HCT116 (cell line): ENCODE results near the gene TMEM51. TPM values are rescaled to one million over a fixed set of nuclear protein-coding genes. Genes with fewer than 3 reads are reported as not detected.

Experiments used
- ATAC-seq: fragments of 200-7000 bp; cut with Tn5 transposase; 2 replicates; pipeline ENCODE4 v1.9.1; 2020; ENCODE audit warnings: mild to moderate bottlenecking, moderate library complexity
- BruUV-seq: library from RNA; stranded (reverse); fragments of 400-500 nt; replicated peaks from 2 replicates; lab custom pipeline; 2021; lab: Mats Ljungman, UMichigan
- CTCF ChIA-PET: fragments of 300-600 bp; sonication (Branson Sonifier 250); formaldehyde crosslinking; loops from one replicate; lab custom pipeline; 2021; ENCODE audit warnings: antibody characterized with exemption; lab: Charles Lee
- POLR2A ChIA-PET: fragments of 300-600, 350-600 bp; sonication (Branson Sonifier 250); formaldehyde crosslinking; loops from one replicate; lab custom pipeline; 2021; ENCODE audit warnings: antibody characterized with exemption; lab: Charles Lee
- RAD21 ChIA-PET, 2 experiments: fragments of 300-600 bp; sonication (Branson Sonifier 250); formaldehyde crosslinking; loops; one replicate each; lab custom pipeline; 2023; ENCODE audit warnings: low total read pairs in 2 of 2; ENCODE audit not compliant: uncharacterized antibody in 2 of 2, unreplicated experiment in 2 of 2, low non-redundant PET in 1 of 2; lab: Charles Lee
- DNase-seq: peaks from one replicate; pipeline ENCODE4 v3.0.0-alpha.2; 2010; ENCODE audit warnings: low read depth, low spot score
- H2AFZ ChIP-seq: fragments of 200-600 bp; shearing (Covaris generic), sonication (generic); 2 replicates; pipeline ENCODE4 v1.6.1; 2017; ENCODE audit warnings: low read depth, mixed run types, mixed read lengths, antibody characterized with exemption, low read length; ENCODE audit not compliant: poor library complexity, severe bottlenecking
- H3K27ac ChIP-seq: 2 replicates; pipeline ENCODE4 v1.5.1; 2012; ENCODE audit warnings: low read depth, low read length
- H3K27me3 ChIP-seq: fragments of 200-600 bp; sonication (generic); 2 replicates; pipeline ENCODE4 v1.6.1; 2016; ENCODE audit warnings: mixed run types, low read length, mixed read lengths; ENCODE audit not compliant: insufficient read depth
- H3K36me3 ChIP-seq, 2 experiments: fragments of 200-500 bp in 1 of 2; fragments of 200-600 bp in 1 of 2; sonication (Bioruptor generic) in 1 of 2; sonication (generic) in 1 of 2; 2 replicates each; pipeline versions ENCODE4 v1.5.1 to v1.6.1; 2014 to 2016; ENCODE audit warnings: low read length in 2 of 2, inconsistent platforms in 1 of 2, mixed read lengths in 1 of 2, mixed run types in 1 of 2; ENCODE audit not compliant: insufficient read depth in 2 of 2, control insufficient read depth in 1 of 2
- H3K4me1 ChIP-seq, 2 experiments: fragments of 200-600 bp in 1 of 2; sonication (generic) in 1 of 2; 2 replicates each; pipeline versions ENCODE4 v1.5.1 to v1.6.1; 2012 to 2017; ENCODE audit warnings: low read length in 2 of 2, inconsistent platforms in 1 of 2, mild to moderate bottlenecking in 1 of 2, mixed read lengths in 1 of 2, mixed run types in 1 of 2, moderate library complexity in 1 of 2; ENCODE audit not compliant: insufficient read depth in 2 of 2, control insufficient read depth in 1 of 2
- H3K4me2 ChIP-seq: fragments of 200-600 bp; sonication (generic); 2 replicates; pipeline ENCODE4 v1.6.1; 2017; ENCODE audit warnings: mixed run types, low read length, mixed read lengths
- H3K4me3 ChIP-seq, 2 experiments: fragments of 200-600 bp in 1 of 2; sonication (generic) in 1 of 2; replicated peaks in 1 of 2; 2 replicates each; pipeline ENCODE4 v1.5.1; 2011 to 2016; ENCODE audit warnings: low read length in 2 of 2, control low read depth in 1 of 2, low read depth in 1 of 2, mild to moderate bottlenecking in 1 of 2, mixed read lengths in 1 of 2, mixed run types in 1 of 2
- H3K79me2 ChIP-seq: fragments of 200-600 bp; sonication (generic); 2 replicates; pipeline ENCODE4 v1.6.1; 2017; ENCODE audit warnings: mild to moderate bottlenecking, mixed run types, low read length, moderate library complexity, mixed read lengths; ENCODE audit not compliant: insufficient read depth
- H3K9ac ChIP-seq: fragments of 200-600 bp; sonication (generic); 2 replicates; pipeline ENCODE4 v1.6.1; 2016; ENCODE audit warnings: low read length, mixed read lengths
- H3K9me2 ChIP-seq: fragments of 200-600 bp; sonication (generic), shearing (Covaris generic); 2 replicates; pipeline ENCODE4 v1.6.1; 2017; ENCODE audit warnings: mixed run types, mild to moderate bottlenecking, moderate library complexity; ENCODE audit not compliant: insufficient read depth
- H3K9me3 ChIP-seq, 2 experiments: fragments of 200-500 bp in 1 of 2; fragments of 200-600 bp in 1 of 2; sonication (Bioruptor generic) in 1 of 2; sonication (generic) in 1 of 2; 2 replicates each; pipeline ENCODE4 v1.6.1; 2014 to 2017; ENCODE audit warnings: low read length in 2 of 2, mixed read lengths in 2 of 2, inconsistent platforms in 1 of 2, low read depth in 1 of 2, mild to moderate bottlenecking in 1 of 2, mixed run types in 1 of 2, moderate library complexity in 1 of 2; ENCODE audit not compliant: control insufficient read depth in 1 of 2, insufficient read depth in 1 of 2
- H4K20me1 ChIP-seq: fragments of 200-600 bp; sonication (generic), shearing (Covaris generic); 2 replicates; pipeline ENCODE4 v1.6.1; 2017; ENCODE audit warnings: mixed run types, mild to moderate bottlenecking, moderate library complexity; ENCODE audit not compliant: insufficient read depth
- CBX3 ChIP-seq: IDR thresholded peaks from 2 replicates; pipeline ENCODE4 v1.6.1; 2012; ENCODE audit warnings: low read depth
- CEBPB ChIP-seq: IDR thresholded peaks from 2 replicates; pipeline ENCODE4 v1.6.1; 2012; ENCODE audit warnings: low read depth
- ELF1 ChIP-seq: IDR thresholded peaks from 2 replicates; pipeline ENCODE4 v1.6.1; 2012; ENCODE audit warnings: low read depth, borderline replicate concordance
- EZH2 ChIP-seq: fragments of 200-600 bp; sonication (generic); IDR thresholded peaks from 2 replicates; pipeline ENCODE4 v1.6.1; 2017; ENCODE audit warnings: antibody characterized with exemption, mixed run types
- FOSL1 ChIP-seq: IDR thresholded peaks from 2 replicates; pipeline ENCODE4 v1.6.1; 2012; ENCODE audit warnings: low read depth
- POLR2A ChIP-seq: IDR thresholded peaks from 2 replicates; pipeline ENCODE4 v1.7.0; 2011; ENCODE audit warnings: borderline replicate concordance; ENCODE audit not compliant: insufficient read depth, insufficient read length; ENCODE audit errors: extremely low read depth
- SIN3A ChIP-seq: IDR thresholded peaks from 2 replicates; pipeline ENCODE4 v1.6.1; 2012; ENCODE audit warnings: low read depth
- SRF ChIP-seq: IDR thresholded peaks from 2 replicates; pipeline ENCODE4 v1.6.1; 2012; ENCODE audit warnings: low read depth
- TCF7L2 ChIP-seq: IDR thresholded peaks from 2 replicates; pipeline ENCODE4 v1.7.0; 2011; ENCODE audit warnings: borderline replicate concordance, inconsistent platforms; ENCODE audit not compliant: insufficient read depth, insufficient read length; ENCODE audit errors: extremely low read depth
- YY1 ChIP-seq: IDR thresholded peaks from 2 replicates; pipeline ENCODE4 v1.6.1; 2011; ENCODE audit warnings: low read length, low read depth, moderate library complexity, mild to moderate bottlenecking; ENCODE audit not compliant: insufficient replicate concordance; ENCODE audit errors: extremely low read depth
- ZFX ChIP-seq: fragments of 450-650 bp; IDR thresholded peaks from 2 replicates; pipeline ENCODE4 v1.6.1; 2017
- ZNF274 ChIP-seq: fragments of 200-500 bp; sonication (Bioruptor generic); IDR thresholded peaks from 2 replicates; pipeline ENCODE4 v1.6.1; 2014; ENCODE audit warnings: mild to moderate bottlenecking, low read depth, low read length, inconsistent platforms
- intact Hi-C: fragments of 100-400 bp; cut with micrococcal nuclease; formaldehyde crosslinking; loops from 2 replicates; pipeline ENCODE4 v1.10.0; 2022
- total RNA-seq: library from RNA; stranded (reverse); gene quantifications from one replicate; pipeline ENCODE4 v1.2.1, GENCODE V29; 2021; ENCODE audit not compliant: unreplicated experiment
- TF ChIP-seq, protein P1 (sequence below), 3 experiments: fragments of 200-600 bp in 1 of 3; sonication (generic) in 1 of 3; IDR thresholded peaks in 2 of 3; conservative IDR thresholded peaks in 1 of 3; 2 replicates each; pipeline ENCODE4 v1.5.1; 2012 to 2017; ENCODE audit warnings: low read depth in 2 of 3, low read length in 2 of 3, antibody characterized with exemption in 1 of 3, borderline replicate concordance in 1 of 3, control low read depth in 1 of 3, mild to moderate bottlenecking in 1 of 3, mixed read lengths in 1 of 3, mixed run types in 1 of 3, moderate library complexity in 1 of 3; ENCODE audit not compliant: insufficient read depth in 1 of 3
- TF ChIP-seq, protein P2 (sequence below): IDR thresholded peaks from 2 replicates; pipeline ENCODE4 v1.6.1; 2012; ENCODE audit warnings: low read depth

TMEM51 gene
- total RNA-seq, 1 experiment from 2014 or later: 16.6 TPM

DNA sequence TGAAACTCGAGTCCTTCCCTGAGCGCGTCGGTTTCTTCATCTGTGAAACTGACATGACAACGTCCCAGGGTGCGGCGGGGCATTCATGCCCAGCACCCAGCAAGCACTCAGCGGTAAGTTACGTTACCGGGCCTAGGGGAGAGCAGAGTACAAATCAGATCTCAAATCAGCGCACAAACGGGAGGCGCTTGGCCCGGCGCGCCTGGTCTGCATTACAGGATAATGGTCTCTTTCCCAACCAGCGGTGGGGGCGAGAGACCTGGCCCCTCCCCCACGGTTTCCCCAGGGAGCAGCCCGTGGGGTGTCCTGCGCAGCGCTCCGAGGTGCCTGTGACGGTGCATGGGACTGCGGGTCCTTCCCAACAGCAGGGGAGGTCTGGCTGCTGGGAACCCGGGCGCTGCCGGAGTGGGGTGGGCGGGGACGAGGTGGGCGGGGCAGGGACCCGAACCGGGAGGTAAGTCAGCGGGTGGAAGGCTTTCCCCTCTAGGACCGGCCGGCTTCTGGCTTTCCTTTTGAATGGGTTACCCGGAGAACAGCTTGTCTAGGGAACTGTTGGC, 1.0 kb downstream of the TMEM51 start:
- Histone ChIP-seq H3K4me3 (peak overlapping the region; percentile 66 to 67), H4K20me1 (no peaks in the 10 kb centered on the region; the same call in 1 of the 2 replicates), H3K79me2 (peaks cover 56% of the 10 kb centered on the region), H3K4me2 (peak overlapping the region; percentile 98), H3K27ac (peak overlapping the region; percentile 84; the same call in 1 of the 2 replicates), H3K9me3 (no peaks in the 10 kb centered on the region), H3K27me3 (no peaks in the 10 kb centered on the region), H3K4me1 (peaks cover 8 to 46% of the 10 kb centered on the region in 2 experiments; a peak in 3 of 4 replicates), H3K36me3 (no peaks in the 10 kb centered on the region), H3K9ac (peak overlapping the region; percentile 80), H2AFZ (no peak overlapping the region), H3K9me2 (no peaks in the 10 kb centered on the region)
- ChIA-PET POLR2A (no interaction called here), RAD21 (interaction anchor here in 1 of 2 experiments (0.8 kb wide), 1 partner anchor 46 kb away, joined by 3 read pairs; no protein-coding TSS in a partner anchor), CTCF (interaction anchor here (1.0 to 4.1 kb wide), 3 partner anchors 12 to 63 kb away, joined by 3 to 26 read pairs (median 8); no protein-coding TSS in a partner anchor)
- DNase-seq (no peak), ATAC-seq (peak; percentile 15)
- no TSS peak for BruUV-seq
- TF ChIP-seq POLR2A: no peak
- TF ChIP-seq TCF7L2: no peak
- TF ChIP-seq SRF: no peak
- intact Hi-C loops: loop anchor here (1.0 to 5.0 kb wide), 2 partner anchors 48 to 118 kb away; no protein-coding TSS in a partner anchor

DNA sequence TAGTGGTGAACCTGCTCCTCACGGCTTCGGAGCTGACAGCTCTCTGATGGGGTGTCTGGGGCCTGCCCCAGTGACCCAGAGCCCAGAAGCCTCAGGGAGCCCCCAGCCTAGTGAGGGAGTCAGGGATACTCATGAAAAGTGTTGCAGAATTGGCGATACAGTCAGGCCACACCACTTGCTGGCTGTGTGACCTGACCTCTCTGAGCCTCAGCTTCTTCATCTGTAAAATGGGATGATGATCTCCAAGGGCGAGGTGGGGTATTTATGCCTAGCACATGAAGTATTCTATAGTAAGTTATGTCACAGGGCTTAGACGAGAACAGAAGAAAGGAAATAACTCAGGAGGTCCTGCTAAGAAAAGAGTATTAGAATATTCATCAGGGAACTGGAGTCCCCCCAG, 1.6 kb downstream of the TMEM51 start:
- intact Hi-C loops: no loop called here
- ChIA-PET CTCF (no interaction called here), RAD21 (interaction anchor here in 1 of 2 experiments (0.8 kb wide), 1 partner anchor 45 kb away, joined by 3 read pairs; no protein-coding TSS in a partner anchor), POLR2A (no interaction called here)
- Histone ChIP-seq H3K36me3 (no peaks in the 10 kb centered on the region), H3K4me2 (peak overlapping the region; percentile 98), H3K27ac (no peak overlapping the region), H3K9me2 (no peaks in the 10 kb centered on the region), H3K4me1 (peaks cover 13 to 50% of the 10 kb centered on the region in 2 experiments; a peak in 3 of 4 replicates), H4K20me1 (no peaks in the 10 kb centered on the region; the same call in 1 of the 2 replicates), H3K27me3 (no peaks in the 10 kb centered on the region), H2AFZ (no peak overlapping the region), H3K4me3 (peak overlapping the region; percentile 66 to 67; a peak in 2 of 4 replicates), H3K9ac (no peak overlapping the region), H3K79me2 (peaks cover 62% of the 10 kb centered on the region), H3K9me3 (no peaks in the 10 kb centered on the region)
- DNase-seq (no peak), ATAC-seq (no peak)
- TSS peak; percentile 39 for BruUV-seq
- TF ChIP-seq, protein P1, sequence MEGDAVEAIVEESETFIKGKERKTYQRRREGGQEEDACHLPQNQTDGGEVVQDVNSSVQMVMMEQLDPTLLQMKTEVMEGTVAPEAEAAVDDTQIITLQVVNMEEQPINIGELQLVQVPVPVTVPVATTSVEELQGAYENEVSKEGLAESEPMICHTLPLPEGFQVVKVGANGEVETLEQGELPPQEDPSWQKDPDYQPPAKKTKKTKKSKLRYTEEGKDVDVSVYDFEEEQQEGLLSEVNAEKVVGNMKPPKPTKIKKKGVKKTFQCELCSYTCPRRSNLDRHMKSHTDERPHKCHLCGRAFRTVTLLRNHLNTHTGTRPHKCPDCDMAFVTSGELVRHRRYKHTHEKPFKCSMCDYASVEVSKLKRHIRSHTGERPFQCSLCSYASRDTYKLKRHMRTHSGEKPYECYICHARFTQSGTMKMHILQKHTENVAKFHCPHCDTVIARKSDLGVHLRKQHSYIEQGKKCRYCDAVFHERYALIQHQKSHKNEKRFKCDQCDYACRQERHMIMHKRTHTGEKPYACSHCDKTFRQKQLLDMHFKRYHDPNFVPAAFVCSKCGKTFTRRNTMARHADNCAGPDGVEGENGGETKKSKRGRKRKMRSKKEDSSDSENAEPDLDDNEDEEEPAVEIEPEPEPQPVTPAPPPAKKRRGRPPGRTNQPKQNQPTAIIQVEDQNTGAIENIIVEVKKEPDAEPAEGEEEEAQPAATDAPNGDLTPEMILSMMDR (IDR thresholded peaks at IDR 0.05 in 2 of 3, conservative IDR thresholded peaks at IDR 0.05 in 1 of 3; ENCODE audit: borderline replicate concordance in 1 of 3, insufficient read depth in 1 of 3, low read depth in 2 of 3, low read length in 2 of 3): no peak
- no peak for TF ChIP-seq YY1
- no peak for TF ChIP-seq POLR2A
- no peak for TF ChIP-seq EZH2
- TF ChIP-seq, protein P2, sequence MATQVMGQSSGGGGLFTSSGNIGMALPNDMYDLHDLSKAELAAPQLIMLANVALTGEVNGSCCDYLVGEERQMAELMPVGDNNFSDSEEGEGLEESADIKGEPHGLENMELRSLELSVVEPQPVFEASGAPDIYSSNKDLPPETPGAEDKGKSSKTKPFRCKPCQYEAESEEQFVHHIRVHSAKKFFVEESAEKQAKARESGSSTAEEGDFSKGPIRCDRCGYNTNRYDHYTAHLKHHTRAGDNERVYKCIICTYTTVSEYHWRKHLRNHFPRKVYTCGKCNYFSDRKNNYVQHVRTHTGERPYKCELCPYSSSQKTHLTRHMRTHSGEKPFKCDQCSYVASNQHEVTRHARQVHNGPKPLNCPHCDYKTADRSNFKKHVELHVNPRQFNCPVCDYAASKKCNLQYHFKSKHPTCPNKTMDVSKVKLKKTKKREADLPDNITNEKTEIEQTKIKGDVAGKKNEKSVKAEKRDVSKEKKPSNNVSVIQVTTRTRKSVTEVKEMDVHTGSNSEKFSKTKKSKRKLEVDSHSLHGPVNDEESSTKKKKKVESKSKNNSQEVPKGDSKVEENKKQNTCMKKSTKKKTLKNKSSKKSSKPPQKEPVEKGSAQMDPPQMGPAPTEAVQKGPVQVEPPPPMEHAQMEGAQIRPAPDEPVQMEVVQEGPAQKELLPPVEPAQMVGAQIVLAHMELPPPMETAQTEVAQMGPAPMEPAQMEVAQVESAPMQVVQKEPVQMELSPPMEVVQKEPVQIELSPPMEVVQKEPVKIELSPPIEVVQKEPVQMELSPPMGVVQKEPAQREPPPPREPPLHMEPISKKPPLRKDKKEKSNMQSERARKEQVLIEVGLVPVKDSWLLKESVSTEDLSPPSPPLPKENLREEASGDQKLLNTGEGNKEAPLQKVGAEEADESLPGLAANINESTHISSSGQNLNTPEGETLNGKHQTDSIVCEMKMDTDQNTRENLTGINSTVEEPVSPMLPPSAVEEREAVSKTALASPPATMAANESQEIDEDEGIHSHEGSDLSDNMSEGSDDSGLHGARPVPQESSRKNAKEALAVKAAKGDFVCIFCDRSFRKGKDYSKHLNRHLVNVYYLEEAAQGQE: no peak
- no peak for TF ChIP-seq TCF7L2
- TF ChIP-seq ZFX: no peak
- no peak for TF ChIP-seq CBX3
- no peak for TF ChIP-seq ELF1
- no peak for TF ChIP-seq SIN3A
- TF ChIP-seq ZNF274: no peak
- no peak for TF ChIP-seq FOSL1
- no peak for TF ChIP-seq CEBPB
